HEK293 (cell line): ENCODE results near the gene KRT39.

ENCODE experiments used
- CTCF ChIA-PET: fragments of 350-600 bp; formaldehyde crosslinking; extraction: SDS; loops from one replicate; lab custom pipeline; 2021; ENCODE audit warnings: antibody characterized with exemption; lab: Yijun Ruan, JAX
- POLR2A ChIA-PET: fragments of 300-600 bp; formaldehyde crosslinking; extraction: SDS; loops from one replicate; lab custom pipeline; 2020; ENCODE audit warnings: antibody characterized with exemption, inconsistent platforms; lab: Yijun Ruan, JAX
- H3K27ac ChIP-seq: fragments of 200-500 bp; sonication (Bioruptor generic); 2 replicates; pipeline ENCODE4 v1.5.1; 2014; ENCODE audit warnings: low read depth, low read length, control low read depth, inconsistent platforms; ENCODE audit errors: extremely low read depth
- H3K36me3 ChIP-seq, 2 experiments: fragments of 200-500 bp in 1 of 2; sonication (Bioruptor generic) in 1 of 2; 1 replicate in 1 of 2; 2 replicates in 1 of 2; pipeline ENCODE4 v1.5.1; 2014 to 2017; ENCODE audit warnings: inconsistent platforms in 2 of 2, low read length in 2 of 2; ENCODE audit not compliant: control insufficient read depth in 2 of 2, insufficient read depth in 1 of 2
- H3K4me1 ChIP-seq: fragments of 200-500 bp; sonication (Bioruptor generic); 2 replicates; pipeline ENCODE4 v1.5.1; 2014; ENCODE audit warnings: mild to moderate bottlenecking, low read length, inconsistent platforms; ENCODE audit not compliant: control insufficient read depth, insufficient read depth
- H3K4me3 ChIP-seq: 2 replicates; pipeline ENCODE4 v1.5.1; 2011; ENCODE audit warnings: low read depth, mild to moderate bottlenecking, control low read depth, low read length, moderate library complexity
- H3K9me3 ChIP-seq: fragments of 200-500 bp; sonication (Bioruptor generic); 2 replicates; pipeline ENCODE4 v1.5.1; 2014; ENCODE audit warnings: low read depth, low read length, inconsistent platforms; ENCODE audit not compliant: control insufficient read depth, insufficient read depth
- KLF8 ChIP-seq: fragments of 450-650 bp; formaldehyde crosslinking; IDR thresholded peaks from 2 replicates; pipeline ENCODE4 v1.5.1; 2016; ENCODE audit warnings: missing biosample characterization, missing genetic modification characterization
- MZF1 ChIP-seq: fragments of 450-650 bp; formaldehyde crosslinking; IDR thresholded peaks from 2 replicates; pipeline ENCODE4 v1.5.1; 2017; ENCODE audit warnings: missing biosample characterization, missing genetic modification characterization, borderline replicate concordance
- ZBTB20 ChIP-seq: fragments of 450-650 bp; formaldehyde crosslinking; IDR thresholded peaks from 2 replicates; pipeline ENCODE4 v1.5.1; 2016; ENCODE audit warnings: missing biosample characterization, missing genetic modification characterization
- ZBTB21 ChIP-seq: fragments of 450-650 bp; formaldehyde crosslinking; IDR thresholded peaks from 2 replicates; pipeline ENCODE4 v1.5.1; 2017; ENCODE audit warnings: missing biosample characterization, missing genetic modification characterization
- ZBTB7A ChIP-seq: fragments of 450-650 bp; formaldehyde crosslinking; IDR thresholded peaks from 2 replicates; pipeline ENCODE4 v1.5.1; 2016; ENCODE audit warnings: low read depth, missing biosample characterization, missing genetic modification characterization
- ZBTB8A ChIP-seq: fragments of 450-650 bp; formaldehyde crosslinking; IDR thresholded peaks from 2 replicates; pipeline ENCODE4 v1.5.1; 2016; ENCODE audit warnings: missing biosample characterization, missing genetic modification characterization
- ZFP69B ChIP-seq: fragments of 450-650 bp; formaldehyde crosslinking; IDR thresholded peaks from 2 replicates; pipeline ENCODE4 v1.5.1; 2016; ENCODE audit warnings: missing biosample characterization, missing genetic modification characterization
- ZIC2 ChIP-seq: fragments of 450-650 bp; formaldehyde crosslinking; IDR thresholded peaks from 2 replicates; pipeline ENCODE4 v1.5.1; 2016; ENCODE audit warnings: missing biosample characterization, missing genetic modification characterization
- ZNF121 ChIP-seq: fragments of 450-650 bp; formaldehyde crosslinking; IDR thresholded peaks from 2 replicates; pipeline ENCODE4 v1.5.1; 2016; ENCODE audit warnings: missing biosample characterization, missing genetic modification characterization
- ZNF302 ChIP-seq: fragments of 450-650 bp; formaldehyde crosslinking; IDR thresholded peaks from 2 replicates; pipeline ENCODE4 v1.5.1; 2016; ENCODE audit warnings: missing biosample characterization, missing genetic modification characterization, low read depth
- ZNF391 ChIP-seq: fragments of 450-650 bp; formaldehyde crosslinking; IDR thresholded peaks from 2 replicates; pipeline ENCODE4 v1.5.1; 2016; ENCODE audit warnings: low read depth, missing biosample characterization, missing genetic modification characterization, borderline replicate concordance
- ZNF560 ChIP-seq: fragments of 450-650 bp; formaldehyde crosslinking; IDR thresholded peaks from 2 replicates; pipeline ENCODE4 v1.5.1; 2017; ENCODE audit warnings: missing biosample characterization, missing genetic modification characterization, borderline replicate concordance
- ZNF660 ChIP-seq: fragments of 450-650 bp; IDR thresholded peaks from 2 replicates; pipeline ENCODE4 v1.5.1; 2018; ENCODE audit warnings: missing biosample characterization, mild to moderate bottlenecking, missing genetic modification characterization
- ZNF664 ChIP-seq: fragments of 450-650 bp; formaldehyde crosslinking; IDR thresholded peaks from 2 replicates; pipeline ENCODE4 v1.5.1; 2016; ENCODE audit warnings: missing biosample characterization, missing genetic modification characterization
- ZNF747 ChIP-seq: fragments of 450-650 bp; formaldehyde crosslinking; IDR thresholded peaks from 2 replicates; pipeline ENCODE4 v1.5.1; 2016; ENCODE audit warnings: missing biosample characterization, missing genetic modification characterization
- ZNF768 ChIP-seq: fragments of 450-650 bp; formaldehyde crosslinking; IDR thresholded peaks from 2 replicates; pipeline ENCODE4 v1.5.1; 2018; ENCODE audit warnings: missing biosample characterization, mild to moderate bottlenecking, missing genetic modification characterization
- ZNF776 ChIP-seq: fragments of 450-650 bp; formaldehyde crosslinking; IDR thresholded peaks from 2 replicates; pipeline ENCODE4 v1.5.0; 2017; ENCODE audit warnings: missing biosample characterization, missing genetic modification characterization, borderline replicate concordance
- ZNF785 ChIP-seq: fragments of 450-650 bp; formaldehyde crosslinking; IDR thresholded peaks from 2 replicates; pipeline ENCODE4 v1.5.1; 2016; ENCODE audit warnings: missing biosample characterization, missing genetic modification characterization
- ZSCAN16 ChIP-seq: fragments of 450-650 bp; formaldehyde crosslinking; IDR thresholded peaks from 2 replicates; pipeline ENCODE4 v1.5.1; 2016; ENCODE audit warnings: missing biosample characterization, missing genetic modification characterization
- TF ChIP-seq, protein P1 (sequence below): fragments of 450-650 bp; formaldehyde crosslinking; IDR thresholded peaks from 2 replicates; pipeline ENCODE4 v1.5.1; 2016; ENCODE audit warnings: missing biosample characterization, missing genetic modification characterization, borderline replicate concordance
- TF ChIP-seq, protein P2 (sequence below): fragments of 450-650 bp; formaldehyde crosslinking; IDR thresholded peaks from 2 replicates; pipeline ENCODE4 v1.5.1; 2016; ENCODE audit warnings: missing biosample characterization, missing genetic modification characterization
- TF ChIP-seq, protein P3 (sequence below): fragments of 450-650 bp; formaldehyde crosslinking; IDR thresholded peaks from 2 replicates; pipeline ENCODE4 v1.5.1; 2017; ENCODE audit warnings: missing biosample characterization, missing genetic modification characterization

The KRT39 gene

DNA sequence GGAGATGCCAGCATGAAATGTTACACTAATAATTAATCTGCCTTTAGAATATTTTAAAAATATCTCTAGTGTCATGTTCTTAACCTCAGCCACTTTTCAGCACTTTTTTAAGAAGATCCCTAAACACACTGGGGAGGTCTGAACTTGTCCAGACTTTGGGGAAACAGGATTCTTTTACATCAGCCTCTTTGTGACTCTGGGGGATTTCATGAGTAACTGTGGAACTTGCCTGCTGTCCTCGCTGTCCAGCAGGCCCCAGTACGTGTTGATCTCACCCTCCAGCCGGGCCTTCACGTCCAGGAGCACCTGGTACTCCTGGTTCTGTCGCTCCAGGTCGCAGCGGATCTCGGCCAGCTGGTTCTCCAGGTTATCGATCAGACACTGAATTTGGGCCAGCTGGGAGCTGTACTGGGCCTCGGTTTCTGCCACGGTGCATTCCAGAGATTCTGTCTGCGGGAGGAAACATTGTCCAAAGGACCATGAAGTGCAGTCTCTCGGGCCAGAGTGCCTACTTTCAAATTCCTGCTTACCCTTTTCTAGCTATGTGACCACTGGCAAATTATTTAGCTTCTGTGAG, 11.9 kb upstream of the KRT39 start:
- H3K36me3 ChIP-seq, result no peaks in the 10 kb centered on the region
- TF ChIP-seq ZNF664, result no peak
- TF ChIP-seq ZNF121 (tag by site-specific recombination), result no peak
- TF ChIP-seq, protein P1, sequence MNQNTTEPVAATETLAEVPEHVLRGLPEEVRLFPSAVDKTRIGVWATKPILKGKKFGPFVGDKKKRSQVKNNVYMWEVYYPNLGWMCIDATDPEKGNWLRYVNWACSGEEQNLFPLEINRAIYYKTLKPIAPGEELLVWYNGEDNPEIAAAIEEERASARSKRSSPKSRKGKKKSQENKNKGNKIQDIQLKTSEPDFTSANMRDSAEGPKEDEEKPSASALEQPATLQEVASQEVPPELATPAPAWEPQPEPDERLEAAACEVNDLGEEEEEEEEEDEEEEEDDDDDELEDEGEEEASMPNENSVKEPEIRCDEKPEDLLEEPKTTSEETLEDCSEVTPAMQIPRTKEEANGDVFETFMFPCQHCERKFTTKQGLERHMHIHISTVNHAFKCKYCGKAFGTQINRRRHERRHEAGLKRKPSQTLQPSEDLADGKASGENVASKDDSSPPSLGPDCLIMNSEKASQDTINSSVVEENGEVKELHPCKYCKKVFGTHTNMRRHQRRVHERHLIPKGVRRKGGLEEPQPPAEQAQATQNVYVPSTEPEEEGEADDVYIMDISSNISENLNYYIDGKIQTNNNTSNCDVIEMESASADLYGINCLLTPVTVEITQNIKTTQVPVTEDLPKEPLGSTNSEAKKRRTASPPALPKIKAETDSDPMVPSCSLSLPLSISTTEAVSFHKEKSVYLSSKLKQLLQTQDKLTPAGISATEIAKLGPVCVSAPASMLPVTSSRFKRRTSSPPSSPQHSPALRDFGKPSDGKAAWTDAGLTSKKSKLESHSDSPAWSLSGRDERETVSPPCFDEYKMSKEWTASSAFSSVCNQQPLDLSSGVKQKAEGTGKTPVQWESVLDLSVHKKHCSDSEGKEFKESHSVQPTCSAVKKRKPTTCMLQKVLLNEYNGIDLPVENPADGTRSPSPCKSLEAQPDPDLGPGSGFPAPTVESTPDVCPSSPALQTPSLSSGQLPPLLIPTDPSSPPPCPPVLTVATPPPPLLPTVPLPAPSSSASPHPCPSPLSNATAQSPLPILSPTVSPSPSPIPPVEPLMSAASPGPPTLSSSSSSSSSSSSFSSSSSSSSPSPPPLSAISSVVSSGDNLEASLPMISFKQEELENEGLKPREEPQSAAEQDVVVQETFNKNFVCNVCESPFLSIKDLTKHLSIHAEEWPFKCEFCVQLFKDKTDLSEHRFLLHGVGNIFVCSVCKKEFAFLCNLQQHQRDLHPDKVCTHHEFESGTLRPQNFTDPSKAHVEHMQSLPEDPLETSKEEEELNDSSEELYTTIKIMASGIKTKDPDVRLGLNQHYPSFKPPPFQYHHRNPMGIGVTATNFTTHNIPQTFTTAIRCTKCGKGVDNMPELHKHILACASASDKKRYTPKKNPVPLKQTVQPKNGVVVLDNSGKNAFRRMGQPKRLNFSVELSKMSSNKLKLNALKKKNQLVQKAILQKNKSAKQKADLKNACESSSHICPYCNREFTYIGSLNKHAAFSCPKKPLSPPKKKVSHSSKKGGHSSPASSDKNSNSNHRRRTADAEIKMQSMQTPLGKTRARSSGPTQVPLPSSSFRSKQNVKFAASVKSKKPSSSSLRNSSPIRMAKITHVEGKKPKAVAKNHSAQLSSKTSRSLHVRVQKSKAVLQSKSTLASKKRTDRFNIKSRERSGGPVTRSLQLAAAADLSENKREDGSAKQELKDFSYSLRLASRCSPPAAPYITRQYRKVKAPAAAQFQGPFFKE (tag by site-specific recombination), result no peak
- TF ChIP-seq ZBTB21 (tag by site-specific recombination), result no peak
- TF ChIP-seq, protein P2, sequence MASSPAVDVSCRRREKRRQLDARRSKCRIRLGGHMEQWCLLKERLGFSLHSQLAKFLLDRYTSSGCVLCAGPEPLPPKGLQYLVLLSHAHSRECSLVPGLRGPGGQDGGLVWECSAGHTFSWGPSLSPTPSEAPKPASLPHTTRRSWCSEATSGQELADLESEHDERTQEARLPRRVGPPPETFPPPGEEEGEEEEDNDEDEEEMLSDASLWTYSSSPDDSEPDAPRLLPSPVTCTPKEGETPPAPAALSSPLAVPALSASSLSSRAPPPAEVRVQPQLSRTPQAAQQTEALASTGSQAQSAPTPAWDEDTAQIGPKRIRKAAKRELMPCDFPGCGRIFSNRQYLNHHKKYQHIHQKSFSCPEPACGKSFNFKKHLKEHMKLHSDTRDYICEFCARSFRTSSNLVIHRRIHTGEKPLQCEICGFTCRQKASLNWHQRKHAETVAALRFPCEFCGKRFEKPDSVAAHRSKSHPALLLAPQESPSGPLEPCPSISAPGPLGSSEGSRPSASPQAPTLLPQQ (tag by site-specific recombination), result no peak
- no peak for TF ChIP-seq ZNF391 (tag by site-specific recombination)
- TF ChIP-seq ZIC2 (tag by site-specific recombination), result no peak
- TF ChIP-seq KLF8 (tag by site-specific recombination), result no peak
- TF ChIP-seq MZF1, result no peak
- TF ChIP-seq, protein P3, sequence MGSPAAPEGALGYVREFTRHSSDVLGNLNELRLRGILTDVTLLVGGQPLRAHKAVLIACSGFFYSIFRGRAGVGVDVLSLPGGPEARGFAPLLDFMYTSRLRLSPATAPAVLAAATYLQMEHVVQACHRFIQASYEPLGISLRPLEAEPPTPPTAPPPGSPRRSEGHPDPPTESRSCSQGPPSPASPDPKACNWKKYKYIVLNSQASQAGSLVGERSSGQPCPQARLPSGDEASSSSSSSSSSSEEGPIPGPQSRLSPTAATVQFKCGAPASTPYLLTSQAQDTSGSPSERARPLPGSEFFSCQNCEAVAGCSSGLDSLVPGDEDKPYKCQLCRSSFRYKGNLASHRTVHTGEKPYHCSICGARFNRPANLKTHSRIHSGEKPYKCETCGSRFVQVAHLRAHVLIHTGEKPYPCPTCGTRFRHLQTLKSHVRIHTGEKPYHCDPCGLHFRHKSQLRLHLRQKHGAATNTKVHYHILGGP (tag by site-specific recombination), result no peak
- no peak for TF ChIP-seq ZNF768 (tag by site-specific recombination)
- no peak for TF ChIP-seq ZSCAN16
- no peak for TF ChIP-seq ZBTB20 (tag by site-specific recombination)
- TF ChIP-seq ZFP69B (tag by site-specific recombination), result no peak
- no peak for TF ChIP-seq ZNF747
- TF ChIP-seq ZBTB8A (tag by site-specific recombination), result no peak
- no peak for TF ChIP-seq ZNF660 (tag by site-specific recombination)
- H3K9me3 ChIP-seq, result no peaks in the 10 kb centered on the region
- no peaks in the 10 kb centered on the region for H3K4me1 ChIP-seq
- ChIA-PET POLR2A (no interaction called here), CTCF (no interaction called here)
- H3K4me3 ChIP-seq, result no peak overlapping the region
- no peak overlapping the region for H3K27ac ChIP-seq

DNA sequence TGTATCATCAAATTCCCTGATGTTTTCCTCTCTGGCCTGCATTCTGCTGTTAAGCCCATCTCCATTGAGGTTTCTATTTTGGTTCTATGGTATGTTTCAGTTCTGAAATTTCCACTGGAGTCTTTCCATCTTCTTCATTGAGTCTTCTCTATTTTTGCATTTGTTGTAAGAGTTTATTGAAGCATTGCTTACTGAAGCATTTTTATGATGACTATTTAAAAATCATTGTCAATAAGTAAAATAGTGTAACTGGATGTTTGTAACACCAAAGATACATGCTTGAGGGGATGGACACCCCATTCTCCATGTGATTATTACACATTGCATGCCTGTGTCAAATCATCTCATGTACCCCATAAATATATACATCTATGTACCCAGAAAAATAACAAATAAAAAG, 8.8 kb upstream of the KRT39 start:
- Histone ChIP-seq H3K4me1 (no peaks in the 10 kb centered on the region), H3K4me3 (no peak overlapping the region), H3K27ac (no peak overlapping the region), H3K9me3 (no peaks in the 10 kb centered on the region), H3K36me3 (no peaks in the 10 kb centered on the region)
- ChIA-PET CTCF (interaction anchor here (0.6 kb wide), 1 partner anchor 169 kb away, joined by 4 read pairs; no protein-coding TSS in a partner anchor), POLR2A (no interaction called here)
- TF ChIP-seq ZNF776 (tag by site-specific recombination), result no peak
- no peak for TF ChIP-seq ZNF785
- TF ChIP-seq ZNF302, result no peak
- no peak for TF ChIP-seq ZNF560 (tag by site-specific recombination)
- no peak for TF ChIP-seq ZBTB21 (tag by site-specific recombination)
- no peak for TF ChIP-seq ZNF768 (tag by site-specific recombination)
- TF ChIP-seq ZBTB7A (tag by site-specific recombination), result no peak
- TF ChIP-seq ZBTB20 (tag by site-specific recombination), result no peak
